Measurements from ENCODE around the gene SYNGR3.

The SYNGR3 gene

GRCh38 chr16:1992704-1993317, 3.0 kb downstream of the SYNGR3 start:
- DNase-seq (ENCODE audit: low spot score), result no peak

GRCh38 chr16:1993731-1994131, 4.0 kb downstream of the SYNGR3 start:
- peak; percentile 49 for DNase-seq (ENCODE audit: low spot score)

- DNase-seq (ENCODE audit: low spot score), result no peak
Measured at GRCh38 chr16:1997494-1998359, 8.0 kb downstream of the SYNGR3 start.

- no peak for DNase-seq (ENCODE audit: low spot score)
Measured at GRCh38 chr16:1998360-1998835, 8.6 kb downstream of the SYNGR3 start.

GRCh38 chr16:1998852-1999801, 9.4 kb downstream of the SYNGR3 start:
- no peak for DNase-seq (ENCODE audit: low spot score)

GRCh38 chr16:1999866-2000514, 10.2 kb downstream of the SYNGR3 start:
- no peak for DNase-seq (ENCODE audit: low spot score)

- no peak for DNase-seq (ENCODE audit: low spot score)
Measured at GRCh38 chr16:2001035-2001434, 11.3 kb downstream of the SYNGR3 start.

GRCh38 chr16:2001456-2002355, 11.9 kb downstream of the SYNGR3 start:
- DNase-seq (ENCODE audit: low spot score), result no peak

GRCh38 chr16:2002406-2003230, 12.8 kb downstream of the SYNGR3 start:
- no peak for DNase-seq (ENCODE audit: low spot score)

- DNase-seq (ENCODE audit: low spot score), result no peak
Measured at GRCh38 chr16:2003231-2003826, 13.6 kb downstream of the SYNGR3 start.

- DNase-seq (ENCODE audit: low spot score), result peak; percentile 83
Measured at GRCh38 chr16:2003827-2004641, 14.3 kb downstream of the SYNGR3 start.

- no peak for DNase-seq (ENCODE audit: low spot score)
Measured at GRCh38 chr16:2004795-2005517, 15.2 kb downstream of the SYNGR3 start.

GRCh38 chr16:2005646-2006045, 15.9 kb downstream of the SYNGR3 start:
- DNase-seq (ENCODE audit: low spot score), result no peak

- DNase-seq (ENCODE audit: low spot score), result no peak
Measured at GRCh38 chr16:2006317-2006716, 16.5 kb downstream of the SYNGR3 start.

GRCh38 chr16:2007081-2007836, 17.5 kb downstream of the SYNGR3 start:
- DNase-seq (ENCODE audit: low spot score), result no peak

- DNase-seq (ENCODE audit: low spot score), result peak; percentile 79
Measured at GRCh38 chr16:2008009-2008526, 18.3 kb downstream of the SYNGR3 start.

Data from RKO (cell line).